H7 (cell line): ENCODE measurements around the gene DNAH2. TPM values are rescaled to one million over a fixed set of nuclear protein-coding genes. Genes with fewer than 3 reads are reported as not detected.
A peak's percentile ranks its signal among the peaks of the same experiment; 100 is the strongest.

Experiments
- DNase-seq: peaks from one replicate; pipeline ENCODE4 v3.0.0; 2012
- H3K27me3 ChIP-seq: 2 replicates; pipeline ENCODE4 v1.6.0; 2011; ENCODE audit warnings: mild to moderate bottlenecking, low read length; ENCODE audit not compliant: control insufficient read depth, insufficient read depth
- H3K36me3 ChIP-seq: replicated peaks from 2 replicates; pipeline ENCODE4 v1.5.1; 2011; ENCODE audit warnings: low read length; ENCODE audit not compliant: control insufficient read depth, insufficient read depth
- H3K4me3 ChIP-seq: 2 replicates; pipeline ENCODE4 v1.5.1; 2011; ENCODE audit warnings: low read depth, mild to moderate bottlenecking, control low read depth, low read length, moderate library complexity; ENCODE audit not compliant: insufficient read depth
- total RNA-seq: library from RNA; depleted of rRNA; stranded (reverse); fragments of >200 nt; shearing (Covaris generic); gene quantifications from 2 replicates; pipeline ENCODE4 v1.2.3, GENCODE V29; 2014

The DNAH2 gene
- total RNA-seq, 1 experiment from 2014 or later: 0.24 TPM

- Histone ChIP-seq H3K27me3 (no peaks in the 10 kb centered on the region), H3K36me3 (no peaks in the 10 kb centered on the region; the same call in 1 of the 2 replicates), H3K4me3 (peak within 1 kb of the TSS; percentile 98)
- peak; percentile 96 for DNase-seq
Observed at GRCh38 chr17:7687908-7688807, 29.4 kb upstream of the DNAH2 start, which contains the start of gene WRAP53. TSS of gene WRAP53 (plus strand) at chr17:7688477. CDS start at chr17:7688649, 172 bp downstream.

GRCh38 chr17:7688808-7689316 is 28.7 kb upstream of the DNAH2 start:
- no peak for DNase-seq
- no peaks in the 10 kb centered on the region; the same call in 1 of the 2 replicates for H3K36me3 ChIP-seq
- peak overlapping the region; percentile 76 for H3K4me3 ChIP-seq
- H3K27me3 ChIP-seq: no peaks in the 10 kb centered on the region

GRCh38 chr17:7695586-7695985 is 22.0 kb upstream of the DNAH2 start:
- DNase-seq: no peak
- H3K27me3 ChIP-seq: no peaks in the 10 kb centered on the region
- peaks cover 2% of the 10 kb centered on the region for H3K36me3 ChIP-seq
- H3K4me3 ChIP-seq: no peak overlapping the region

GRCh38 chr17:7697828-7698588 is 19.5 kb upstream of the DNAH2 start:
- no peak for DNase-seq
- no peak overlapping the region for H3K4me3 ChIP-seq
- no peaks in the 10 kb centered on the region for H3K27me3 ChIP-seq
- peaks cover 3% of the 10 kb centered on the region for H3K36me3 ChIP-seq

DNA sequence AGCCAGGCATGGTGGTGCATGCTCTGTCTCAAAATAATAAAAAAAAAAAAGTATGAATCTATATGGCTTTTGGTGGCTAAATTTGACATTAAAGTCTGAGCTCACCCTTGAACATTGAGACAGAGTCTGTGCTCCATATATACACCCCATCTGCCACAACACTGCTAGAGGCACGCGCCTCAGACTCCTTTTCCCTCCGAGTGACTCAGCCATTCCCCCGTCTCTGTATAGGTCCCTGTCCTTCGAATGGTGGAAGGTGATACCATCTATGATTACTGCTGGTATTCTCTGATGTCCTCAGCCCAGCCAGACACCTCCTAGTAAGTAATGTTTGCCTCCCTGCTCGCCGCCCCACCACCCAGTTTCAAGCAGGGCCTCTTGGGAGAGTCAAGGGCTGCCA is 17.0 kb upstream of the DNAH2 start:
- H3K27me3 ChIP-seq: peaks cover 11% of the 10 kb centered on the region
- no peak overlapping the region for H3K4me3 ChIP-seq
- DNase-seq: no peak
- H3K36me3 ChIP-seq: peaks cover 1% of the 10 kb centered on the region

GRCh38 chr17:7701681-7702080 is 15.9 kb upstream of the DNAH2 start:
- no peak for DNase-seq
- Histone ChIP-seq H3K27me3 (peaks cover 23% of the 10 kb centered on the region), H3K4me3 (no peak overlapping the region), H3K36me3 (peaks cover 1% of the 10 kb centered on the region)

GRCh38 chr17:7702776-7703175 is 14.8 kb upstream of the DNAH2 start:
- DNase-seq: no peak
- Histone ChIP-seq H3K27me3 (peaks cover 31% of the 10 kb centered on the region), H3K4me3 (no peak overlapping the region), H3K36me3 (peaks cover 1% of the 10 kb centered on the region)

DNA sequence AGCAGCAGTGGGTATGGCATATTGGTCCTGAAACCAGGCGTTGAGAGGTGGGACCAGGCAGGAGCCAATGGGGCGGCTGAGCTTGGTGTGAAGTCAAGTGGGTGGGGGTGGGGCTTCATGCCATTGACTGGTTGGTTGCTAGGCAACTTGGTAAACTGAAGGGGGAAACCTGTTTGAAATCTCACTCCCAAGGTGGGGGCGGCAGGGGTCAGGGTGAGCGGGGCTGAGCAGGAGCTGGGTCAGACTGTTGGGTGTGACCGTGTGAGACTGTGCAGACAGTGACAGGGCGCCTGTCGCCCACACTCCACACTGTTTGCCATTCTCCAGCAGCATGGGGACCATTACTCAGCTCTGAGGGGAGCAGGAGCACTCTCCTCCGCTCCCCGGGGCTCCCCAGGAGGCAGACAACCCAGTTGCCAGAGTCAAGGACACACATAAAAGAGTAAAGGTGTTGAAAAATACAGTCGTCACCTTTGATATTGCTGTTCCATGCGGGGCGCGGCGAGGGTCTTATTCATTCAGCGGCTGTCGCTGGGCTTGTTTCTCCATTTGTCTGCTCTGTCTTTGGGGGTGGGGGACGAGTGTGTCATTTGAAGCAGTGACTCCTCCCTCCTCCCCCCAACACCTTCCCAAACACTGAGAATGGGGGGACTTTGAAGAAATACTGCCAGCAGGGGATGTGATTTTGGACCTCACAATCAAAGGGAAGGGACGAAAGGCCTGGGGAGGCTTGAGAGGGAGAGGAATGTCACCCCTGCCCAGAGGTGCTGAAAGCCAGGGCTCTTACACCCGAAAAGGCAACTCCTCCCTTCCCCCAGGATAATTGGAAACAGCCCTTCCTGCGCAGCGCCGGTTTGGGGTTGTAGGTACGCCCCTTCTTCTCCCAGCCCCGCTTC is 13.7 kb upstream of the DNAH2 start:
- Histone ChIP-seq H3K4me3 (peak overlapping the region; percentile 65), H3K27me3 (peaks cover 31% of the 10 kb centered on the region), H3K36me3 (peaks cover 1% of the 10 kb centered on the region)
- peak; percentile 94 for DNase-seq

GRCh38 chr17:7704601-7705268 is 12.8 kb upstream of the DNAH2 start, which contains the start of gene EFNB3:
TSS of gene EFNB3 (plus strand) at chr17:7705202. CDS start at chr17:7705599, 397 bp downstream.
- H3K27me3 ChIP-seq: peaks cover 31% of the 10 kb centered on the region
- H3K4me3 ChIP-seq: peak within 1 kb of the TSS; percentile 65
- peak; percentile 95 for DNase-seq
- peaks cover 1% of the 10 kb centered on the region for H3K36me3 ChIP-seq

DNA sequence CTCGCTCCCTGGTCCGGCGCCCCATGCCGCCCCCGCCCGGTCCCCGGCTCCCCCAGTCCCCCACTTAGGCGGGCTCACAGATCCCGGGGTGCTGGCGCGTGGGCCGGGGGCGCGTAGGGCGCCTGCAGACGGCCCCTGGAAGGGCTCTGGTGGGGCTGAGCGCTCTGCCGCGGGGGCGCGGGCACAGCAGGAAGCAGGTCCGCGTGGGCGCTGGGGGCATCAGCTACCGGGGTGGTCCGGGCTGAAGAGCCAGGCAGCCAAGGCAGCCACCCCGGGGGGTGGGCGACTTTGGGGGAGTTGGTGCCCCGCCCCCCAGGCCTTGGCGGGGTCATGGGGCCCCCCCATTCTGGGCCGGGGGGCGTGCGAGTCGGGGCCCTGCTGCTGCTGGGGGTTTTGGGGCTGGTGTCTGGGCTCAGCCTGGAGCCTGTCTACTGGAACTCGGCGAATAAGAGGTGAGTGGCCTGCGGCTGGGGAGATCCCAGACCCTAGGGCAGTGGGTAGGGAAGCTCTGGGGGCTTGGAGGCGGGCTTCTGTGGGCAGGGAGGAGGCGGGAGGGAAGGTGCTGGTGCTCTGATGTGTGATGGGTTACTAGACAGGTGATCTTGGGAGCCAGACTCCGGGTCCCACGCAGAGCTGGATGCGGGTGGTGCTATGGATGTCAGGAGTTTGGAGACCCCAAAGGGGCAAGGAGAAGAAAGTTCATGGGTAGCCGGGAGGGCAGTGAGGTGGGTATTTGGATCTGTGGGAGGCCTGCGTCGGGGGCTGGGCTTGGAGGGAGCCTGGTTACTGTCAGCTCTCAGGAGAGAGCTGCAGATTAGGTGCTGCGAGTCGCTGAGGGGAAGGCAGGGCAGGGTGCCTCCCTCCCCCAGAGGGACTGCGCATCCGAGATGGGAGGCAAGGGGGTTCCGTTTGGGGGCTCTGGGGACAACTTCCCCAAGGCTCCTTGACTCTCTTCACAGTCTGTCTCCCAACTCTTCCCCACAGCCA is 12.0 kb upstream of the DNAH2 start:
- Histone ChIP-seq H3K27me3 (peaks cover 31% of the 10 kb centered on the region), H3K4me3 (peak overlapping the region; percentile 65), H3K36me3 (peaks cover 1% of the 10 kb centered on the region)
- peak; percentile 78 for DNase-seq

DNA sequence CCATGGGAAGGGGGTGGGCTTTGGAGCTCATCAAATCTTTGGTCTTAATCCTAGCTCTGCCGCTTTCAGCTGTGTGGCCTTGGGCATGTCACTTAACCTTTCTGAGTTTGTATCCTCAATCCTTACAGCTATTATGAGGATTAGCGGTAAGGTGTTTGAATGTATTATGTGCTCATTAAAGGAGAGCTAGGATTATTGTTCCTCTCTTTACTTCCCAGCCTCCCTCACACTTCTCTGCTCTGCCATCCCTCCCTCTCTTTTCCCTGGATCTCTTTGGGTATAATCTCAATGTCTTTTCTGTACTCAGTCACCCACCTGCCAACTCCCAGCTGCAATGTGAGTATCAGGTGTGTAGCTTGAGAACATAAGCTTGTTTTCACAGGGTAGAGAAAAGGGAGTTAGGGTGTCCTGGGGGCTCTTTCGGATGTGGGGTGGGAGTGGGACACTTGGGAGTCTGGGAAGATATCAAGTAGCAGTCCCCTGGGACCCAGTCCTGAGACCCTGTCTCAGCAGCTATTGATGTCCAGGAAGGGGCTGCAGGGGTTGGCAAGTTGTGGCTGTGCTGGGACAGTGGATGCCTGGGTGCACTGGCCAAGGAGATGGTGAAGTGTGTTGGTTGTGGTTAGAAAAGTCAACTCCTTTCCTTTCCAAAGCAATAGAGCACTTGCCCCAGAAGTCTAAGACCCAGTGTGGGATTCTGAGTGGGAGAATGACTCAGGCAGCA is 10.8 kb upstream of the DNAH2 start:
- Histone ChIP-seq H3K36me3 (peaks cover under 1% of the 10 kb centered on the region), H3K27me3 (peaks cover 33% of the 10 kb centered on the region), H3K4me3 (no peak overlapping the region)
- no peak for DNase-seq

- DNase-seq: peak; percentile 66
- no peak overlapping the region for H3K4me3 ChIP-seq
- H3K27me3 ChIP-seq: peaks cover 38% of the 10 kb centered on the region
- H3K36me3 ChIP-seq: no peaks in the 10 kb centered on the region
Observed at GRCh38 chr17:7707446-7707845, 10.1 kb upstream of the DNAH2 start.
